ENCODE results near the gene ITSN1.

Gene ITSN1

GRCh38 chr21:33846141-33846540 lies 203.8 kb downstream of the ITSN1 start:
- H3K27ac ChIP-seq = no peak overlapping the region
- TF ChIP-seq CTCF (IDR thresholded peaks at IDR 0.05) = no peak
- no peak for TF ChIP-seq ZFX (IDR thresholded peaks at IDR 0.05; ENCODE audit: borderline replicate concordance)

- H3K27ac ChIP-seq = no peak overlapping the region
- TF ChIP-seq ZFX (IDR thresholded peaks at IDR 0.05; ENCODE audit: borderline replicate concordance) = no peak
- TF ChIP-seq CTCF (IDR thresholded peaks at IDR 0.05) = no peak
These were observed 205.4 kb downstream of the ITSN1 start for GRCh38 chr21:33847588-33848248.

GRCh38 chr21:33848249-33848953 lies 206.1 kb downstream of the ITSN1 start:
- no peak for TF ChIP-seq CTCF (IDR thresholded peaks at IDR 0.05)
- TF ChIP-seq ZFX (IDR thresholded peaks at IDR 0.05; ENCODE audit: borderline replicate concordance) = no peak
- no peak overlapping the region for H3K27ac ChIP-seq

GRCh38 chr21:33849834-33850233 lies 207.5 kb downstream of the ITSN1 start:
- no peak overlapping the region for H3K27ac ChIP-seq
- TF ChIP-seq CTCF (IDR thresholded peaks at IDR 0.05) (no peak), ZFX (IDR thresholded peaks at IDR 0.05; ENCODE audit: borderline replicate concordance) (no peak)

- no peak for TF ChIP-seq CTCF (IDR thresholded peaks at IDR 0.05)
- TF ChIP-seq ZFX (IDR thresholded peaks at IDR 0.05; ENCODE audit: borderline replicate concordance) = no peak
- H3K27ac ChIP-seq = no peak overlapping the region
These were observed 208.1 kb downstream of the ITSN1 start for GRCh38 chr21:33850401-33850800.

- H3K27ac ChIP-seq = no peak overlapping the region
- TF ChIP-seq ZFX (IDR thresholded peaks at IDR 0.05; ENCODE audit: borderline replicate concordance) (no peak), CTCF (IDR thresholded peaks at IDR 0.05) (no peak)
These were observed 208.7 kb downstream of the ITSN1 start for GRCh38 chr21:33850985-33851384.

GRCh38 chr21:33852485-33852884 lies 210.2 kb downstream of the ITSN1 start:
- TF ChIP-seq ZFX (IDR thresholded peaks at IDR 0.05; ENCODE audit: borderline replicate concordance) = no peak
- no peak overlapping the region for H3K27ac ChIP-seq
